ENCODE measurements around the gene CYB561D1. TPM values are rescaled to one million over a fixed set of nuclear protein-coding genes. Genes with fewer than 3 reads are reported as not detected.
A peak's percentile ranks its signal among the peaks of the same experiment; 100 is the strongest.

The CYB561D1 gene
- total and polyA plus RNA-seq, 4 donors: 5.4 to 10.6 (median 8.1) TPM

DNA sequence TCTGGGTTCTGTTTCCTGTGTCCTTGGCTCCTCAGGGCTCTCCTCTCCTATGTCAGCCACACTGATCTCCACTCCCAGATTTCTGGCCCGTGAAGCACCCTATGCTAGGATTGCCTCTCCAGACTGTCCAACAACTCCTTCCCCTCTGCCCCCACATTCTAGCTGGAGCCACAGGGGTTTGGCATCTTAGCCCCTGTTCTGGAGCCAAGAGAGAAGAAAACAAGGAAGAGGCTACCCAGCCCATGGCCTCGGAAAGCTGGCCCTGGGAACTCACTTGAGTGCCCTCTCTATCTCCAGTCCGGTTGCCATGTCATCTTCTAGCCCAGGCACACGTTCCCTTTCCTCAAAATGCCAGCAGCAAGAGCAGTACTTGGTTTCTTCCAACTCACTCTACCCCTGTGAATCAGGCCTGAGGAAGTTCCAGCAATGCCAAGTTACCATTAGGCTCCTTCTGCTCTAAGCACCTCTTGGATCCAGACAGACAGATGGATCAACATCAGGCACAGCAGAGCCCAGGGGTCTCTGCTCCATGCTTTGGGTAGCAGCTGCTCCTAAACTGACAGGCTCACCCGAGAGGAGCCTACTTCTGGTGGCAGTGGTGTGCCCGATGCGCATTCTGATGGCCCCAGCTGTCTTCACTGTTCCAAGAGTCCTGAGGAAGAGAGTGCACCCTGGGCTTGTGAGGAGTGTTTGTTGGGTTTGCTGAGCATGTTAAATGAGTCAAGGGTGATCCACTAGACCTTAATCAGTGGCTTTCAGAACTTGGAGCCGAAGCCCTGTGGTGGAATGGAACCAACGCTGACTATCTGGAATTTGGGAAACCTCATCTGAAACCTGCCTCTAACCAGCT, 34.2 kb downstream of the CYB561D1 start:
- H3K36me3 ChIP-seq (ENCODE audit: control insufficient read depth in 1 of 2, insufficient read depth in 2 of 2, low read length in 1 of 2): no peaks in the 10 kb centered on the region
- DNase-seq (no peak), ATAC-seq (ENCODE audit: low FRiP score) (no peak)
- no peaks in the 10 kb centered on the region for H3K9me3 ChIP-seq (ENCODE audit: control insufficient read depth, low read length)
- intact Hi-C loops (cut with DNase I): no loop called here
- H3K4me1 ChIP-seq (ENCODE audit: control insufficient read depth in 1 of 2, insufficient read depth in 2 of 2, low read length in 2 of 2): no peaks in the 10 kb centered on the region
- 75 to 82% methylated on average over 9 of the region's 9 CpGs for WGBS, 2 donors
- no peaks in the 10 kb centered on the region for H3K27me3 ChIP-seq (ENCODE audit: control insufficient read depth in 1 of 2, insufficient read depth in 2 of 2, low read length in 1 of 2)
- H3K27ac ChIP-seq (ENCODE audit: low read depth in 1 of 2, low read length in 2 of 2): no peak overlapping the region
- H3K4me3 ChIP-seq (ENCODE audit: low read length in 2 of 2): no peak overlapping the region

DNA sequence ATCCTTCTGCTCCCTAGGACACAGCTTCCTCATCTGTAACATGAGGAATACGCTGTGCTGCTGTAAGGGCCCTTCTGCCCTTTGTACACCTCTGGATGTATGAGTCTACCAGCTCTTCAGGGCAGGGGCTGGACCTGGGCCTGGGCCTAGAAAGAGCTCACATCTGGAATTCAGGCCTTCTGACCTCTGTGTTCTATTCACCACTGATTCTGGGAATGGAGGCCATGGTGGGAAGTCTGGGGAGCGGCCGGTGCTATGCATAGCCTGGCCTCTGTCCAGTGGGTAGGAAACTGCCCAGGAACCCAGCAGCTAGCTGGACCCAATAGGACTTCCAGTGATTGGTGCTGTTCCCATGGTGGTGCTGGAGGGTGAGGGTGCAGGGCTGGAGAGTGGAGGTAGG, 34.8 kb downstream of the CYB561D1 start:
- intact Hi-C loops (cut with DNase I): no loop called here
- ATAC-seq (ENCODE audit: low FRiP score) (no peak), DNase-seq (no peak)
- Histone ChIP-seq H3K36me3 (ENCODE audit: control insufficient read depth in 1 of 2, insufficient read depth in 2 of 2, low read length in 1 of 2) (no peaks in the 10 kb centered on the region), H3K27ac (ENCODE audit: low read depth in 1 of 2, low read length in 2 of 2) (no peak overlapping the region), H3K4me1 (ENCODE audit: control insufficient read depth in 1 of 2, insufficient read depth in 2 of 2, low read length in 2 of 2) (no peaks in the 10 kb centered on the region), H3K9me3 (ENCODE audit: control insufficient read depth, low read length) (no peaks in the 10 kb centered on the region), H3K27me3 (ENCODE audit: control insufficient read depth in 1 of 2, insufficient read depth in 2 of 2, low read length in 1 of 2) (no peaks in the 10 kb centered on the region), H3K4me3 (ENCODE audit: low read length in 2 of 2) (no peak overlapping the region)
- WGBS, 2 donors: 86% methylated on average over 3 of the region's 3 CpGs

DNA sequence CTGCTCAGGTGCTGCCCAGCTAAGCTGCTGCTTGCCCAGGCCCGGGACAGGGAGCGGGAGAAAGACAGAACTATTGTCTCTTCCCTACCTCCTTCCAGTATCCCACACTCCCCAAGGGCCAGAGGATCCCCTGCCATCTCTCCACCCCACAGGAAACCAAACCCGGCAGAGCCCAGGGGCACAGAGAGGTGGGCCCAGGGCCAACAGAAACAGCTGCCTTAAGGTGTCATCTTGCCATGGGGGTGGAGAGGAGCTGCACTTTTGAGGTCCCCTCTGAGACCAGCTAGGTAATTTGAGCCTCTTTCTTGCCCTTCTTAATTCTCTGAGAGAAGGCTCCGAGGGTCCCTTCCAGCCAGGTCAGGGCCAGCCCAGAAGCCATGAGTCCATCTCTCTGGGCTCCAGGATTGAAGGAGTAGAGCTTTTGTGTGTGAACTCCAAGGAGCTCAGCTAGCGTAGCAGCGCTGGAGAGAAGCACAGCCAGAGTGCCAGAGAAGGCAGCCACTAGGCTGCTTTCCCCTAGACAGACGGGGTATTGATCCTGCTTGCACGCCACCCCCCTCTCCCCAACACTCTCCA, 36.1 kb downstream of the CYB561D1 start:
- Histone ChIP-seq H3K4me3 (ENCODE audit: low read length in 2 of 2) (no peak overlapping the region), H3K27me3 (ENCODE audit: control insufficient read depth in 1 of 2, insufficient read depth in 2 of 2, low read length in 1 of 2) (no peaks in the 10 kb centered on the region), H3K27ac (ENCODE audit: low read depth in 1 of 2, low read length in 2 of 2) (no peak overlapping the region), H3K36me3 (ENCODE audit: control insufficient read depth in 1 of 2, insufficient read depth in 2 of 2, low read length in 1 of 2) (no peaks in the 10 kb centered on the region), H3K9me3 (ENCODE audit: control insufficient read depth, low read length) (no peaks in the 10 kb centered on the region), H3K4me1 (ENCODE audit: control insufficient read depth in 1 of 2, insufficient read depth in 2 of 2, low read length in 2 of 2) (no peaks in the 10 kb centered on the region)
- intact Hi-C loops (cut with DNase I): loop anchor here (5.0 to 10.0 kb wide), 3 partner anchors 105 to 268 kb away; partner anchors contain the start of gene PSMA5 (in 1 of the 2)
- WGBS, 2 donors: 74 to 78% methylated on average over 8 of the region's 8 CpGs
- DNase-seq (no peak), ATAC-seq (ENCODE audit: low FRiP score) (no peak)

DNA sequence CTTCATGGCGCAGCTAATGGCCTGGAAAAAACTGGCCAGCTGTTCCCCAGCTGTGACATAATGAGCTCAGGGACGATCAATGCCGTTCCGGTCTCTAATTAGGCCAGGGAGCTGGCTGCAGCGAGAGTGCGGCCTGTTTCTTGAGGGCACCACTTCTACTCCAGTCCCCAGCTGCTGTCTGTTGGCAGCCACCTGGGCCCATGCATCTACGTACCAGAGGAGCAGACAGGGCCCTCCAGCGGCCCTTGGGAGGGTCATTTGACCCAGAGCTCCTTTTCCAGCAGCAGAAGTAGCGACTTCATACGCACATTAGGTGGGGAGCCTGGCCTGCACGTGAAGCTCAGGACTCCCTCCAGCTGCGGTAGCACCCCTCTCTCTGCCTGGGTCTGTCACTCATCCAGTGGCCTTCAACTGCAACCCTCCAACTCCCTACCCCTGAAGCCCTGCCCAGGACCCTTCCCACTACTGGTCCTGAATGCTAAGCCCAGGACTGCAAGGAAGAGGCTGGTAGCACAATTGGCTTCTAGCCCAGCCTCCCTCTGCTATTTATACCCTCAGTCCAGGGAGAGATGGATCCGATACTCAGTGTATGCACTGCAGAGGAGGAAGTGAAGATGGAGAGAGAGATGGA, 36.7 kb downstream of the CYB561D1 start:
- DNase-seq (no peak), ATAC-seq (ENCODE audit: low FRiP score) (no peak)
- intact Hi-C loops (cut with DNase I): loop anchor here (5.0 to 10.0 kb wide), 3 partner anchors 106 to 268 kb away; partner anchors contain the start of gene PSMA5 (in 1 of the 2)

DNA sequence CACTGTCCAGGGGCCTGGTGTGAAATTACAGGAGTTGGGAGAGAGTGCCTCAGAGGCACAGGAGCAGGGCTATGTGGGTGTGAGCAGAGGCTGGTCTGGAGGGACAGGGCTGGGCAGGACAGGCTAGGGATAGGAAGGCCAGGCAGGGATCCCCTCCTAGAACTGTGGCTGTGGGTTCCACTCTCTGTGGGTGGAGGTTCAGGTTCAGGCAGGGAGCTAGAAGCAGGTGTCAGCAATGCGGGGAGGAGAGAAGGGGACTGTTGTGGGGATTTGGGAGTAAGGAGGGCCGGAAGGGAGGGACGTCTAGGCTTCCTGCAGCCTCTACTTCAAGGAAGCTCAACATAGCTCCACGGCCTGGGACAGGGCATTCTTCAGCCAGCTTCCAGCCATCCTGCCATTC, 37.5 kb downstream of the CYB561D1 start:
- H3K27ac ChIP-seq (ENCODE audit: low read depth in 1 of 2, low read length in 2 of 2): no peak overlapping the region
- 93 to 95% methylated on average over 4 of the region's 4 CpGs for WGBS, 2 donors
- H3K4me3 ChIP-seq (ENCODE audit: low read length in 2 of 2): no peak overlapping the region
- H3K27me3 ChIP-seq (ENCODE audit: control insufficient read depth in 1 of 2, insufficient read depth in 2 of 2, low read length in 1 of 2): no peaks in the 10 kb centered on the region
- no peaks in the 10 kb centered on the region for H3K4me1 ChIP-seq (ENCODE audit: control insufficient read depth in 1 of 2, insufficient read depth in 2 of 2, low read length in 2 of 2)
- no peak for ATAC-seq (ENCODE audit: low FRiP score)
- H3K36me3 ChIP-seq (ENCODE audit: control insufficient read depth in 1 of 2, insufficient read depth in 2 of 2, low read length in 1 of 2): no peaks in the 10 kb centered on the region
- intact Hi-C loops (cut with DNase I): loop anchor here (5.0 to 10.0 kb wide), 3 partner anchors 107 to 269 kb away; partner anchors contain the start of gene PSMA5 (in 1 of the 2)
- DNase-seq: no peak
- H3K9me3 ChIP-seq (ENCODE audit: control insufficient read depth, low read length): no peaks in the 10 kb centered on the region

More for the DNA sequence above, 36.7 kb downstream of the CYB561D1 start:
- H3K36me3 ChIP-seq (ENCODE audit: control insufficient read depth in 1 of 2, insufficient read depth in 2 of 2, low read length in 1 of 2): no peaks in the 10 kb centered on the region
- no peaks in the 10 kb centered on the region for H3K27me3 ChIP-seq (ENCODE audit: control insufficient read depth in 1 of 2, insufficient read depth in 2 of 2, low read length in 1 of 2)
- 80 to 81% methylated on average over 13 of the region's 13 CpGs for WGBS, 2 donors
- no peak overlapping the region for H3K4me3 ChIP-seq (ENCODE audit: low read length in 2 of 2)
- no peaks in the 10 kb centered on the region for H3K4me1 ChIP-seq (ENCODE audit: control insufficient read depth in 1 of 2, insufficient read depth in 2 of 2, low read length in 2 of 2)
- no peaks in the 10 kb centered on the region for H3K9me3 ChIP-seq (ENCODE audit: control insufficient read depth, low read length)
- H3K27ac ChIP-seq (ENCODE audit: low read depth in 1 of 2, low read length in 2 of 2): no peak overlapping the region

DNA sequence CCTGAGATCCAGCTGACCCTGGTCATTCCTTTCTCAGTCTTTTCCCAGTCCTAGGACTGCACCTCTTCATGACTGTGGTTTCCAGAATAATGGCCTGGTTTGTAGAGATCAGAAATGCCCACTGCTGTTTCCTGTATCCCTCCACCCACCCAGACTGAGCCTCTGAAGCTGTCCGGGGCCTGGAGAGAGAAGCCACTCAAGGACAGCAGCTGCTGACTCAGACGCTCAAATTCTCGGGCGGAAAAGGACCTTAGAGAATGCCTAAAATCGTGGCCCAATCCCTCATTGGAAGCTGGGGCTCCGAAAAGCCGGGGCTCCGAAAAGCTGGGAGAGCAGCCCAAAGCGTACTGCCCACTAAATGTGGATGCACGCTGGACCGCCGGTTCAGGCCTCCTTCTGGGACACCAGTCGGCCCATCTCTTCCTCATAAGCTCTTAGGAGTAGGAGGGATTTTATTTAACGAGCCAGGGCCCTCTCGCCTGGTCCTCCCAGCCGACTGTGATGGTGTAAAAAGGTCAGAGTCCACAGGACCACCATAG, 38.0 kb downstream of the CYB561D1 start:
- no peak overlapping the region for H3K27ac ChIP-seq (ENCODE audit: low read depth in 1 of 2, low read length in 2 of 2)
- intact Hi-C loops (cut with DNase I): loop anchor here (2.0 to 10.0 kb wide), 5 partner anchors 33 to 270 kb away; partner anchors contain the start of gene PSMA5 (in 1 of the 2)

DNA sequence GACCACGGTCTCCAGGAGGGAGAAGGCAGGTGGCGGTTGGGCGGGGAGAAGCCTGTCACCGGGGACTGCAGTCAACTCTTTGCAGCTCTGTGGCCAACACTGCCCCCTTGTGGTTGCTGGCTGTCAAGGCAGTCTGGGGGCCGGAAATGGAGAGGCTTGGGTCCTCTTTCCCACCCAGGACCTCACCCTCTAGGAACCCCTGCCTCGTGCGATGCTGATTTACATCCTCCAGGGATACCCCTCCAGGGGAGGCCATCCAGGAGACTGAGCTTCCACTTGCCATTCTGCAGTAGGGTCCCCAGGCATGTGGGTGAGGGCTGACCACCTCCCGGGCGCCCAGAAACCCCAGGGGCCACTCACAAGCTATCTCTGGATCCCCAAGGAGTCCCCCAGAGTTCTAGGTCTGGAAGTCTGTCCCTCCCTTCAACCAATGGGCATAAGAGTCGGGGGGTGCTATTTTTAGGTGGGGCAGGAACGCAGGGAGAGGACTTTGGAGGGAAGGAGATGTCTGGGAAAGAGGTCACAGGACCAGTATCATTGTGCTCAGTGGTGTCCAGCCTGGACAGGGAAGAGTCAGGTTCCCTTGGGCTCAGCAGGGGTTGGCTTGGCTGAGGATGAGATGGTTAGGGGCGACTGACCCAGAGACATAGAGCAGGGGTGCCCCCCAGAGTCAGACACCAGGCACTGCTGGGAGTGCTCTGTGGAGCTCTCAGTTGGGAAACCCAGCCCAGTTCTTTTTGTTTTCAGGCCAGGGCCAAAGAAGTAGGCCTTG, 38.7 kb downstream of the CYB561D1 start:
- ATAC-seq (ENCODE audit: low FRiP score) (peak; percentile 92), DNase-seq (peak; percentile 91 to 95)
- Histone ChIP-seq H3K27ac (ENCODE audit: low read depth in 1 of 2, low read length in 2 of 2) (peak overlapping the region in 1 of 2 donors; percentile 25), H3K4me1 (ENCODE audit: control insufficient read depth in 1 of 2, insufficient read depth in 2 of 2, low read length in 2 of 2) (no peaks in the 10 kb centered on the region), H3K4me3 (ENCODE audit: low read length in 2 of 2) (no peak overlapping the region), H3K27me3 (ENCODE audit: control insufficient read depth in 1 of 2, insufficient read depth in 2 of 2, low read length in 1 of 2) (no peaks in the 10 kb centered on the region), H3K36me3 (ENCODE audit: control insufficient read depth in 1 of 2, insufficient read depth in 2 of 2, low read length in 1 of 2) (no peaks in the 10 kb centered on the region), H3K9me3 (ENCODE audit: control insufficient read depth, low read length) (no peaks in the 10 kb centered on the region)
- 10 to 12% methylated on average over 11 to 12 of the region's 12 CpGs for WGBS, 2 donors
- intact Hi-C loops (cut with DNase I): loop anchor here (2.0 to 10.0 kb wide), 5 partner anchors 34 to 270 kb away; partner anchors contain the start of gene PSMA5 (in 1 of the 2)

More for the DNA sequence above, 38.0 kb downstream of the CYB561D1 start:
- H3K4me1 ChIP-seq (ENCODE audit: control insufficient read depth in 1 of 2, insufficient read depth in 2 of 2, low read length in 2 of 2): no peaks in the 10 kb centered on the region
- no peaks in the 10 kb centered on the region for H3K9me3 ChIP-seq (ENCODE audit: control insufficient read depth, low read length)
- 38 to 46% methylated on average over 16 of the region's 16 CpGs for WGBS, 2 donors
- no peaks in the 10 kb centered on the region for H3K36me3 ChIP-seq (ENCODE audit: control insufficient read depth in 1 of 2, insufficient read depth in 2 of 2, low read length in 1 of 2)
- no peak overlapping the region for H3K4me3 ChIP-seq (ENCODE audit: low read length in 2 of 2)
- ATAC-seq (ENCODE audit: low FRiP score) (peak; percentile 15), DNase-seq (no peak)
- H3K27me3 ChIP-seq (ENCODE audit: control insufficient read depth in 1 of 2, insufficient read depth in 2 of 2, low read length in 1 of 2): no peaks in the 10 kb centered on the region
